ENCODE data around the gene SAP130.

GRCh38 chr2:128043041-128043440 lies 15.2 kb upstream of the SAP130 start:
- TF ChIP-seq CTCF (IDR thresholded peaks at IDR 0.05) (no peak), POLR2A (IDR thresholded peaks at IDR 0.05) (no peak)

Measured in lower leg skin (tissue), 3 donors.